GM19455 (cell line): Measurements from ENCODE around the gene SEC61G.

Experiments
- ATAC-seq: cut with Tn5 transposase; IDR thresholded peaks from one replicate; pipeline ENCODE4 v1.9.1; 2021; ENCODE audit not compliant: unreplicated experiment

SEC61G gene

GRCh38 chr7:54758702-54759592 lies at the start of gene SEC61G:
TSS of gene SEC61G (minus strand) at chr7:54759211. CDS start at chr7:54757588, 1,623 bp downstream.
- ATAC-seq, result peak; percentile 95

- no peak for ATAC-seq
These were observed 43.8 kb upstream of the SEC61G start for GRCh38 chr7:54802841-54803240.

- ATAC-seq, result no peak
These were observed 43.1 kb upstream of the SEC61G start for GRCh38 chr7:54802114-54802513.

GRCh38 chr7:54799792-54800191 lies 40.8 kb upstream of the SEC61G start:
- ATAC-seq, result no peak

GRCh38 chr7:54798530-54798929 lies 39.5 kb upstream of the SEC61G start:
- no peak for ATAC-seq

GRCh38 chr7:54796853-54797252 lies 37.8 kb upstream of the SEC61G start:
- no peak for ATAC-seq

GRCh38 chr7:54796150-54796549 lies 37.1 kb upstream of the SEC61G start:
- no peak for ATAC-seq

- ATAC-seq, result no peak
These were observed 33.4 kb upstream of the SEC61G start for GRCh38 chr7:54792383-54792782.

GRCh38 chr7:54788664-54789063 lies 29.7 kb upstream of the SEC61G start:
- ATAC-seq, result no peak

GRCh38 chr7:54785261-54785660 lies 26.2 kb upstream of the SEC61G start:
- ATAC-seq, result no peak

- no peak for ATAC-seq
These were observed 24.9 kb upstream of the SEC61G start for GRCh38 chr7:54783952-54784351.

- no peak for ATAC-seq
These were observed 23.8 kb upstream of the SEC61G start for GRCh38 chr7:54782829-54783228.

- ATAC-seq, result no peak
These were observed 23.3 kb upstream of the SEC61G start for GRCh38 chr7:54782314-54782713.

GRCh38 chr7:54781134-54781920 lies 22.3 kb upstream of the SEC61G start:
- no peak for ATAC-seq

GRCh38 chr7:54780490-54780889 lies 21.5 kb upstream of the SEC61G start:
- ATAC-seq, result no peak

GRCh38 chr7:54778696-54779540 lies 19.9 kb upstream of the SEC61G start:
- no peak for ATAC-seq

GRCh38 chr7:54778166-54778565 lies 19.2 kb upstream of the SEC61G start:
- ATAC-seq, result no peak

GRCh38 chr7:54774785-54775740 lies 16.1 kb upstream of the SEC61G start:
- no peak for ATAC-seq

- ATAC-seq, result peak; percentile 93
These were observed 14.7 kb upstream of the SEC61G start for GRCh38 chr7:54773472-54774399.
